Astrocyte (in vitro differentiated cells and primary cell): Measurements from ENCODE around the gene DHRS7. TPM values are rescaled to one million over a fixed set of nuclear protein-coding genes. Genes with fewer than 3 reads are reported as not detected.

Experiments
- DNase-seq: peaks from one replicate; pipeline ENCODE4 v3.0.0-alpha.2; 2010; ENCODE audit warnings: low read depth
- FAIRE-seq: peaks from 2 replicates; lab custom pipeline; 2011; peaks lifted over from hg19 to GRCh38; lab: Jason Lieb, UNC
- H2AFZ ChIP-seq: 2 replicates; pipeline ENCODE4 v1.6.0; 2012; ENCODE audit warnings: low read depth, low read length, inconsistent platforms
- H3K27ac ChIP-seq: 2 replicates; pipeline ENCODE4 v1.5.1; 2011; ENCODE audit warnings: low read depth, low read length, inconsistent platforms
- H3K27me3 ChIP-seq: 2 replicates; pipeline ENCODE4 v1.6.0; 2011; ENCODE audit warnings: low read length, inconsistent platforms; ENCODE audit not compliant: insufficient read depth
- H3K36me3 ChIP-seq: 2 replicates; pipeline ENCODE4 v1.5.1; 2011; ENCODE audit warnings: low read length, inconsistent platforms; ENCODE audit not compliant: insufficient read depth
- H3K4me1 ChIP-seq: 2 replicates; pipeline ENCODE4 v1.5.1; 2011; ENCODE audit warnings: low read length, inconsistent platforms; ENCODE audit not compliant: insufficient read depth
- H3K4me2 ChIP-seq: 2 replicates; pipeline ENCODE4 v1.6.0; 2012; ENCODE audit warnings: low read length, inconsistent platforms
- H3K4me3 ChIP-seq: 2 replicates; pipeline ENCODE4 v1.5.1; 2011; ENCODE audit warnings: low read depth, mild to moderate bottlenecking, low read length, inconsistent platforms; ENCODE audit not compliant: insufficient read depth
- H3K79me2 ChIP-seq: 2 replicates; pipeline ENCODE4 v1.6.0; 2012; ENCODE audit warnings: mild to moderate bottlenecking, low read length, inconsistent platforms; ENCODE audit not compliant: insufficient read depth
- H3K9ac ChIP-seq: 2 replicates; pipeline ENCODE4 v1.6.0; 2012; ENCODE audit warnings: mild to moderate bottlenecking, low read length, inconsistent platforms
- H3K9me3 ChIP-seq: 2 replicates; pipeline ENCODE4 v1.5.1; 2012; ENCODE audit warnings: low read depth, mild to moderate bottlenecking, low read length, inconsistent platforms; ENCODE audit not compliant: insufficient read depth
- H4K20me1 ChIP-seq: 2 replicates; pipeline ENCODE4 v1.6.0; 2012; ENCODE audit warnings: low read length, inconsistent platforms; ENCODE audit not compliant: insufficient read depth
- H3K27ac Mint-ChIP-seq: one replicate; pipeline ENCODE4 v1.8.0; 2021; ENCODE audit warnings: mild to moderate bottlenecking, mixed read lengths; ENCODE audit not compliant: unreplicated experiment
- H3K27me3 Mint-ChIP-seq: one replicate; pipeline ENCODE4 v1.8.0; 2021; ENCODE audit warnings: low read depth, mixed read lengths; ENCODE audit not compliant: unreplicated experiment
- H3K36me3 Mint-ChIP-seq: one replicate; pipeline ENCODE4 v1.8.0; 2021; ENCODE audit warnings: low read depth, mixed read lengths; ENCODE audit not compliant: unreplicated experiment
- H3K4me1 Mint-ChIP-seq: one replicate; pipeline ENCODE4 v1.8.0; 2021; ENCODE audit warnings: low read depth, mixed read lengths; ENCODE audit not compliant: unreplicated experiment
- H3K4me3 Mint-ChIP-seq: one replicate; pipeline ENCODE4 v1.8.0; 2021; ENCODE audit warnings: mild to moderate bottlenecking, moderate library complexity, mixed read lengths; ENCODE audit not compliant: unreplicated experiment
- H3K9me3 Mint-ChIP-seq: one replicate; pipeline ENCODE4 v1.8.0; 2021; ENCODE audit warnings: mild to moderate bottlenecking, mixed read lengths; ENCODE audit not compliant: unreplicated experiment
- EZH2 ChIP-seq: IDR thresholded peaks from 2 replicates; pipeline ENCODE4 v1.6.1; 2012; ENCODE audit warnings: mild to moderate bottlenecking, low read length, inconsistent platforms; ENCODE audit not compliant: insufficient read depth
- total RNA-seq: library from RNA; stranded (reverse); gene quantifications from 2 replicates; pipeline ENCODE4 v1.2.1, GENCODE V29; 2021
- TF ChIP-seq, protein P1 (sequence below): IDR thresholded peaks from 2 replicates; pipeline ENCODE4 v1.5.1; 2011; ENCODE audit warnings: low read depth, mild to moderate bottlenecking, inconsistent platforms, low read length, moderate library complexity; ENCODE audit not compliant: insufficient read depth

DHRS7 gene
- total RNA-seq, 1 donor from 2014 or later = 62.5 TPM

DNA sequence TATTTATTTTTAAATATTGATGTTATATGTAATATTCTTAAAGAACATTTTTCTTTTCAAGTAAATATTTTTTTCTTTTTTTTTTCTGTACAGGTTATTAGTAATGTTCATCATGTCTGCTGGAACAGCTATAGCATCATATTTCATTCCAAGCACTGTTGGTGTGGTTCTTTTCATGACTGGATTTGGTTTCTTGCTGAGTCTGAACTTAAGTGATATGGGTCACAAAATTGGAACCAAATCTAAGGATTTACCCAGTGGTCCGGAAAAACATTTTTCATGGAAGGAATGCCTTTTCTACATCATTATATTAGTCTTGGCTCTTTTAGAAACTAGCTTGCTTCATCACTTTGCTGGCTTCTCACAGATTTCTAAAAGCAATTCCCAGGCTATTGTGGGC is 50.3 kb downstream of the DHRS7 start:
- Histone ChIP-seq H3K4me3 (no peak overlapping the region), H3K36me3 (peaks cover 32% of the 10 kb centered on the region), H3K27ac (no peak overlapping the region), H3K79me2 (peaks cover 60% of the 10 kb centered on the region), H3K27me3 (no peaks in the 10 kb centered on the region), H3K4me1 (no peaks in the 10 kb centered on the region), H3K9ac (no peak overlapping the region), H4K20me1 (peaks cover 17% of the 10 kb centered on the region), H2AFZ (no peak overlapping the region), H3K4me2 (no peak overlapping the region), H3K9me3 (no peaks in the 10 kb centered on the region)
- Mint-ChIP-seq H3K36me3 (peaks cover 9% of the 10 kb centered on the region), H3K9me3 (no peaks in the 10 kb centered on the region), H3K4me1 (peaks cover 2% of the 10 kb centered on the region), H3K4me3 (no peak overlapping the region), H3K27me3 (no peaks in the 10 kb centered on the region), H3K27ac (no peak overlapping the region)
- DNase-seq (no peak), FAIRE-seq (no peak)
- TF ChIP-seq, protein P1, sequence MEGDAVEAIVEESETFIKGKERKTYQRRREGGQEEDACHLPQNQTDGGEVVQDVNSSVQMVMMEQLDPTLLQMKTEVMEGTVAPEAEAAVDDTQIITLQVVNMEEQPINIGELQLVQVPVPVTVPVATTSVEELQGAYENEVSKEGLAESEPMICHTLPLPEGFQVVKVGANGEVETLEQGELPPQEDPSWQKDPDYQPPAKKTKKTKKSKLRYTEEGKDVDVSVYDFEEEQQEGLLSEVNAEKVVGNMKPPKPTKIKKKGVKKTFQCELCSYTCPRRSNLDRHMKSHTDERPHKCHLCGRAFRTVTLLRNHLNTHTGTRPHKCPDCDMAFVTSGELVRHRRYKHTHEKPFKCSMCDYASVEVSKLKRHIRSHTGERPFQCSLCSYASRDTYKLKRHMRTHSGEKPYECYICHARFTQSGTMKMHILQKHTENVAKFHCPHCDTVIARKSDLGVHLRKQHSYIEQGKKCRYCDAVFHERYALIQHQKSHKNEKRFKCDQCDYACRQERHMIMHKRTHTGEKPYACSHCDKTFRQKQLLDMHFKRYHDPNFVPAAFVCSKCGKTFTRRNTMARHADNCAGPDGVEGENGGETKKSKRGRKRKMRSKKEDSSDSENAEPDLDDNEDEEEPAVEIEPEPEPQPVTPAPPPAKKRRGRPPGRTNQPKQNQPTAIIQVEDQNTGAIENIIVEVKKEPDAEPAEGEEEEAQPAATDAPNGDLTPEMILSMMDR = no peak
- TF ChIP-seq EZH2 = no peak

DNA sequence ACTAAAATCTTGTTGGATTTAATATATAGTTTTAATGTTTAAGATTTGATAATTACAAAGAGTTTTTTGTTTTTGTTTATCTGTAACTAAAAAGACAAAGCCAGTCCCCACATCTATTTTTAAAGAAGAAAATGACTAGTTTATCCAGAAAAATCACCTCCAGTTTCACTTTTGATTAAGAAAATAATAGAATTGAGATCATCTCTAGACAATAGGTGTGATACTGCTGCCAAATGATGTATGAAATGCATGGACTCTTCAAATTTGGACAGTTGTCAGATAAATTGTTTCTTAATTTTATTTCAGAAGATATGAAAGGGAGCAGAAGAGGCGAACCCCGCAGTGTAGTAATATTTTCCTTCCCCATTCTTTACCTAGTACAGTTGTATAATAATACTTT is 53.5 kb downstream of the DHRS7 start:
- peaks cover 2% of the 10 kb centered on the region for H3K4me1 Mint-ChIP-seq
- no peak overlapping the region for H3K27ac ChIP-seq
- TF ChIP-seq EZH2 = no peak
- no peaks in the 10 kb centered on the region for H3K9me3 Mint-ChIP-seq
- DNase-seq (no peak), FAIRE-seq (no peak)
- H3K27ac Mint-ChIP-seq = no peak overlapping the region
- H3K9me3 ChIP-seq = no peaks in the 10 kb centered on the region
- no peaks in the 10 kb centered on the region for H3K4me1 ChIP-seq
- no peaks in the 10 kb centered on the region for H3K27me3 ChIP-seq
- H3K4me3 Mint-ChIP-seq = no peak overlapping the region
- no peak overlapping the region for H3K4me2 ChIP-seq
- no peak overlapping the region for H3K4me3 ChIP-seq
- H3K27me3 Mint-ChIP-seq = no peaks in the 10 kb centered on the region
- peaks cover 31% of the 10 kb centered on the region for H4K20me1 ChIP-seq
- no peak overlapping the region for H2AFZ ChIP-seq
- H3K36me3 Mint-ChIP-seq = peaks cover 14% of the 10 kb centered on the region
- no peak overlapping the region for H3K9ac ChIP-seq
- H3K79me2 ChIP-seq = peaks cover 86% of the 10 kb centered on the region
- H3K36me3 ChIP-seq = peaks cover 16% of the 10 kb centered on the region

- peaks cover 6% of the 10 kb centered on the region for H3K36me3 ChIP-seq
- TF ChIP-seq, protein P1 = no peak
- TF ChIP-seq EZH2 = no peak
- no peak overlapping the region for H3K4me3 ChIP-seq
- H2AFZ ChIP-seq = no peak overlapping the region
- no peak for FAIRE-seq
- no peaks in the 10 kb centered on the region for H3K27me3 Mint-ChIP-seq
- H3K4me2 ChIP-seq = no peak overlapping the region
- peaks cover 13% of the 10 kb centered on the region for H3K4me1 Mint-ChIP-seq
- H3K4me3 Mint-ChIP-seq = no peak overlapping the region
- H3K79me2 ChIP-seq = peaks cover 98% of the 10 kb centered on the region
- H3K36me3 Mint-ChIP-seq = peaks cover 14% of the 10 kb centered on the region
- no peak overlapping the region for H3K27ac ChIP-seq
- no peak overlapping the region for H3K27ac Mint-ChIP-seq
- no peaks in the 10 kb centered on the region for H3K4me1 ChIP-seq
- peaks cover 57% of the 10 kb centered on the region for H4K20me1 ChIP-seq
- no peak overlapping the region for H3K9ac ChIP-seq
- no peaks in the 10 kb centered on the region for H3K9me3 Mint-ChIP-seq
- no peak for DNase-seq
- H3K27me3 ChIP-seq = no peaks in the 10 kb centered on the region
- no peaks in the 10 kb centered on the region for H3K9me3 ChIP-seq
Observed at GRCh38 chr14:60107477-60107876, 57.7 kb downstream of the DHRS7 start.
